Epidermal melanocyte (primary cell): ENCODE measurements around the gene AP3B1.
A peak's percentile ranks its signal among the peaks of the same experiment; 100 is the strongest.

ENCODE experiments used
- DNase-seq: peaks from one replicate; pipeline ENCODE4 v3.0.0; 2011; ENCODE audit warnings: low spot score; ENCODE audit not compliant: insufficient read length

Gene AP3B1, protein sequence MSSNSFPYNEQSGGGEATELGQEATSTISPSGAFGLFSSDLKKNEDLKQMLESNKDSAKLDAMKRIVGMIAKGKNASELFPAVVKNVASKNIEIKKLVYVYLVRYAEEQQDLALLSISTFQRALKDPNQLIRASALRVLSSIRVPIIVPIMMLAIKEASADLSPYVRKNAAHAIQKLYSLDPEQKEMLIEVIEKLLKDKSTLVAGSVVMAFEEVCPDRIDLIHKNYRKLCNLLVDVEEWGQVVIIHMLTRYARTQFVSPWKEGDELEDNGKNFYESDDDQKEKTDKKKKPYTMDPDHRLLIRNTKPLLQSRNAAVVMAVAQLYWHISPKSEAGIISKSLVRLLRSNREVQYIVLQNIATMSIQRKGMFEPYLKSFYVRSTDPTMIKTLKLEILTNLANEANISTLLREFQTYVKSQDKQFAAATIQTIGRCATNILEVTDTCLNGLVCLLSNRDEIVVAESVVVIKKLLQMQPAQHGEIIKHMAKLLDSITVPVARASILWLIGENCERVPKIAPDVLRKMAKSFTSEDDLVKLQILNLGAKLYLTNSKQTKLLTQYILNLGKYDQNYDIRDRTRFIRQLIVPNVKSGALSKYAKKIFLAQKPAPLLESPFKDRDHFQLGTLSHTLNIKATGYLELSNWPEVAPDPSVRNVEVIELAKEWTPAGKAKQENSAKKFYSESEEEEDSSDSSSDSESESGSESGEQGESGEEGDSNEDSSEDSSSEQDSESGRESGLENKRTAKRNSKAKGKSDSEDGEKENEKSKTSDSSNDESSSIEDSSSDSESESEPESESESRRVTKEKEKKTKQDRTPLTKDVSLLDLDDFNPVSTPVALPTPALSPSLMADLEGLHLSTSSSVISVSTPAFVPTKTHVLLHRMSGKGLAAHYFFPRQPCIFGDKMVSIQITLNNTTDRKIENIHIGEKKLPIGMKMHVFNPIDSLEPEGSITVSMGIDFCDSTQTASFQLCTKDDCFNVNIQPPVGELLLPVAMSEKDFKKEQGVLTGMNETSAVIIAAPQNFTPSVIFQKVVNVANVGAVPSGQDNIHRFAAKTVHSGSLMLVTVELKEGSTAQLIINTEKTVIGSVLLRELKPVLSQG

GRCh38 chr5:78294248-78295034, at the start of gene AP3B1:
Gene AP3B1, minus strand, starts transcription at chr5:78294698. Its CDS starts 119 bp downstream, at chr5:78294579.
- DNase-seq, result peak; percentile 91

DNA sequence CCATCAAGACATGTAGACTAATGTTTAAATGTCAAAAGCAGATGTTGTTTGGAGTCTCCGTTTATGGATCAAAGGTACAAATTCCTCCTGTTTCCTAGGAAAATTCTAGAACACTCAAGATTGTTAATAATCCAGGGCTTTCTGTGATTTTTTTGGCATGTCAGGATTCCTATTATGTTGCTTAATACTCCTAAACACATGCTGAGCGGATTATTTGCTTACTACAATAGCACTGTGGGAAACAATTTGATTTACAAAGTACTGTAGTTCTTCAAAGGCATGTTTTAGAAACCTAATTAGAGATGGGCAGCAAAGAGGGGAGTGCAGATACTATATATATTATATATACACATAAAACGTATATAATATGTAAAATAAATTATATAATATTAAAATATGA, 46.9 kb upstream of the AP3B1 start:
- DNase-seq, result no peak

DNA sequence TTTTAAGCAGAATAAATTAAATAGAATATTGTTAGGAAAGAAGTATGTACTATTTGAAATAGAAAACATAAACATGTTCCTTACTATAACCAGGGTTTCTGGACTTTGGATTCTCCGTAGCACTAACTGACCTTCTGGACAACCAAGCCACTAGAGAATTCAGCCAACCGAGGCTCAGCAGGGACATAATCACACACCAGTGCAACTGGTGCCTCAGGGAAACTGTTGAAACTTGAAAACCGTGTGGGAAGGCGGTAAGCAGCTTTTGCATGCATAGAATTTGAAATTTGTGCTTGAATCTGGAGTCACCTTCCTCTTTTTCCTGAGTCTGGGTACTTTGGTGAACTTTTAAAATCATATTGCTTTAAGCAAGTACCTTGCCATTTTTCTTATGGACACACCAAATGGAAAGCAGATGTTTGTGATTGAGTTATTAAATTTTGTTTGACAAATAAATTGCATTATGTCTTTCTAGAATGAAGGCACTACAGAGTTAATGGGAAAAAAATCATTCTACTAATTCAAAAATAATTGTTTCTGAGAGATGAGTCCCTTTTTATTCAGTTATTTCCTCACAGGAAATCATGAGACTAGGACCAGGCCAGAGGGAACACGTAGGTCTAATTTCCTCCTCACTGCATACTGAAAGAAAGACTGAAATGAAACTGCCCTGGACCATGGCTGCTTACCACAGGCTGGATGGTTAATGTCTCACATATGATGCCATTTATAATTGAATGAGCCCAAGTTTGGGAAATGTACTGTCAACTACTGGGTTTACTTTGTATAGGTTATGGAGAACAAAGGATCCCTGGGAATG, 45.3 kb upstream of the AP3B1 start:
- no peak for DNase-seq

DNA sequence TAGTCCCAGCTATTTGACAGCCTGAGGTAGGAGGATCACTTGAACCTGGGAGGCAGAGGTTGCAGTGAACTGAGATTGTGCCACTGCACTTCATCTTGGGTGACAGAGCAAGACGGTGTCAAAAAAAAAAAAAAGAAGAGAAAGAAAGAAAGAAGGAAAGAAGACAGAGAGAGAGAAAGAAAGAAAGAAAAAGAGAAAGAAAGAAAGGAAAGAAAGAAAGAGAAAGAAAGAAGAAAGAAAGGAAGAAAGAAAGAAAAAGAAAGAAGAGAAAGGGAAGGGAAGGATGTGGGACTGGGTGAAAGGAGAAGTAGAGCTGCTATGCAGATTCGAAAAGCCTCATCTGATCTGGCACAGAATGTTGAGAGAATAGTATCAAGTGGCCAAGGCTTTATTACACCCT, 42.2 kb upstream of the AP3B1 start:
- DNase-seq, result no peak

DNA sequence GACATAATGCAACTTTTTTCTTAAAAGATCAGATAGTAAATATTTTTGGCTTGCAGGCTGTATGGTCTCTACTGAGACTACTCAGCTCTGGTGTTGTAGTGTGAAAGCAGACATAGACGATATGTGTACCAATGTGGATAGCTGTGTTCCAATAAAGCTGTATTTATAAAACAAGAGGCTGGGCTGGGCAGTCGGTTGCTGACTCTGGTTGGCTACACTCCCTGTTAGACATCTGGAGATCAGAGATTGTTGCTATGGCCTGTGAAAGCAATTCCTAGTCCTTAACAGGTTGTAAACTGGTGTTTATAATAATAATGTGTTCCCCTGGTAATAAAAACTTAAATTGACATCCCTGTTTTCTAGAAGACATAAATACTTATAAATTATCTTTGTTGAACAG, 41.5 kb upstream of the AP3B1 start:
- DNase-seq, result no peak

DNA sequence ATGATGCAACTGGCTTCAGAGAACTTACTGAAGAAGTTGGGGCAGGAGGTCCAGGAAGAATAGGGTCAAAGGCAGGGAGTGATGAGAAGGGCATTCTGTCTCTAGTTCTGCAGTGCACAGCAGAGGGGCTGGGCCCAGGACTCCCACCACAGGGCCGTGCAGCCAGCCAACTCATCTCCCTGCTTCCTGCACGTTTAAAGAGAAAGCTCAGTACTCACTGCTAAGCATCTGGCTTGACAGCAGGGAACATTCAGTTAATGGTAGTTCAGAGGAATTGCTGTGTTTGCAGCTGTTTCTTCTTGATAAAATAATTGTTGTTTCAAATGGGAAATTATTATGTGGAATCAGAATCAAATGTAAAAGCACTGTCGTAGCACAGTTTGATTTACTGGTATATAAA, 40.3 kb upstream of the AP3B1 start:
- DNase-seq, result no peak

DNA sequence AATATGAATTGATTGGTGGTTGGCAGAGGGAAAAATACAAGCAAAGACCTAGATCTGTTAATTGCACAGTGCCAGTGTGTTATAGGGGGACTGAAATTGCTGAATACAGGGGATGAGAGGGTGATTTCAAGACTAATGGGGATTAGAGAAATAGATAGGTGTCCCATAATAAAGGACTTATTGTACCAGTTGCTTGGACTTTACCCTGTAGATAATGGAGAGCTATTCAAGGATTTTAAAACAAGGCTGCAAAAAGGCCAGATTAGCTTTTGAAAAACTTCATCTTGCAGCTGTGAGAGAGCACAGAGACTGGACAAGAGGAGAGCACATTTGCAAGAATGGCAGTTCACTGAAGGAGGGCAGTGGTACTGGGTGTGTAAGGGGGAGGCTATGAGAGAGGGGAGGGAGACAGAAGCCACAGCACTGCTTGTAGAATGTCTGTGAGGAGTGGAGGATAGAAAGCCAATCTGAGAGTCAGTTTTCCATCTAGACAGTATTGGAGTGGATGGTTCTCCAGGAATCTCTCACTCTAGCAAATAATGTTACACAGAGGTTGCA, 37.1 kb upstream of the AP3B1 start:
- DNase-seq, result no peak

DNA sequence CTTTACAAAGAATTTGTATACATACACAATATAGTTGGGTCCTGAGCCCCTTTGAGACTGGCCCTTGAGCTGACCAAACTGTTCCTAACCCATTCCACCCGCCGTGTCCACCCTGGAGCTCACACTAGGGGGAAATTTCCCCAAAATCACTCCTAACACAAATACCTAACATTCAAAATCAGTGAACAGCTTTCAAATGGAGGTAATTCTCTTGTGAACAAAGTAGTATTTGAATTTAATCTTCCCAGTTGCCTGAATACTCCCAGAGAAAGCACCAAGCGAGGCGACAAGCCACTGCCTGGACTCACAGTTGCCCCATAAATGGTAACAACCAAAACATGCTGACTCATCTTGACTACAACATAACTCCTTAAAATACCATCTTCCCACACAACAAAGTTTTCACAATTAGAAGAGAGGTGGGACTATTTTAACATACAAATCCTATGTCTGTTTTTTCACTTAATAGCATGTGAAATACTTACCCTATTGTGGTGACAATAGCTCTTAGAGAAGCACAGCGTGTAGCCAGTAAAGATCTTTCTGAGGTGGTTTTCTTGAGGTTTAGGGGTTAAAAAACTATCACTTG, 34.2 kb upstream of the AP3B1 start:
- DNase-seq, result no peak

DNA sequence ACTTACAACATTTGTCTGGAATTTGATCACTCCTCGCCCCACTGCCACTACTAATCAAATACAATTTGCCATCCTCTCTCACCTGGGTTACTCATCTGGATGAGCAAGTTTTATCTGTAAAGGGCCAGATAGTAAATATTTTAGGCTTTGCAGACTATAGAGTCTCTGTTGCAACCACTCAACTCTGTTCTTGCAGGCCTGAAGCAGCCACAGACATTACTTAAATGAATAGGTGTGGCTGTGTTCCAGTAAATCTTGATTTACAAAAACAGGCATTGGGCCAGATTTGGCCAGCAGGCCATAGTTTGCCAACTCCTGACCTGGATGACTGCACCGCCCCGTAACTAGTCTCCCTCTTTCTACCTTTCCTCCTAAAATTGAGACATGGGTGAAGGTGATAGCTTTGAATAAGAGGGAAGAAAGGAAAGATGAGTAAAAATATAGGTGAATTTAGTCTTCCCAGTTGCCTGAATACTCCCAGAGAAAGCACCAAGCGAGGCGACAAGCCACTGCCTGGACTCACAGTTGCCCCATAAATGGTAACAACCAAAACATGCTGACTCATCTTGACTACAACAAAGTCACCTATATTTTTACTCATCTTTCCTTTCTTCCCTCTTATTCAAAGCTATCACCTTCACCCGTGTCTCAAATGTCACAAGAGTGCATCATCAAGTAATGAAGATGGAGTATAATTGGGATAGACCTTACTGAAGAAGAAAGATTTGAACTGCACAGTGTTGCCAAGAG, 33.4 kb upstream of the AP3B1 start:
- DNase-seq, result no peak

DNA sequence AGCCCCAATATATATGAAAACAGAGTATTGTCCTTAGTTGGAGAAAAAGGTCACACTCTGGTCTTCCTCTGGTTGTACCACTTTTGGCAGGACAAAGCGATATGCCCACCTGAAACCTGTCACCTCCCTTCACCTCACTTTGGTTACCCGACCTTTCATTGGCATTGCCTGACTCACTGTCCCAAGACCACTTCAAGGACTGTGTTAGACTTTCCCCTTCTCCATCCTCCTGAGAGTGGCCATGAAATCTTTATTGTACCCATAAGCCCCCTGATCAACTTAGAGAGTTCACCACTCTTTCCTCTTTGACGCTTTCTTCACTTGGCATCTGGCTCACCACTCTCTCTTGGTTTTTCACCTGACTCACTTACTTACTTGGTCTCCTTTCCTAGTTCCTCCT, 32.4 kb upstream of the AP3B1 start:
- DNase-seq, result no peak

DNA sequence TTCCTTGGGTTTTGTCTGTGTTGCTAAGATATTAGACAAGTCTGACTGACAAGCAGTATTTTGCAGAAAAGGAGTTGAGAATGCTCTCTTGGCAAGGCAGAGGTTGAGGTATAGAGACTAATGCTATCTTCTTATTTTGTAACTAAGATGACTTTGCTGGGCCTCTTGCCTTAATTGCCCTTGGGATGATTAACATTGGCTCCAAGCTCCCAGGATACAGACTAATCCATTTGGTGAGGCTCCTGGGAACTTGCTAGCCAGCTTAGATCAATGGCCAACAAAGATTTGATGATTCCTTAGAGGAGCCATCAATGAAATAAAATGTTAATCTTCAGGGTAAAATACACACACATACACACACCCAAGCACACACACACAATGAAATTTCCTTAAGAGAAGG, 28.7 kb upstream of the AP3B1 start:
- no peak for DNase-seq

DNA sequence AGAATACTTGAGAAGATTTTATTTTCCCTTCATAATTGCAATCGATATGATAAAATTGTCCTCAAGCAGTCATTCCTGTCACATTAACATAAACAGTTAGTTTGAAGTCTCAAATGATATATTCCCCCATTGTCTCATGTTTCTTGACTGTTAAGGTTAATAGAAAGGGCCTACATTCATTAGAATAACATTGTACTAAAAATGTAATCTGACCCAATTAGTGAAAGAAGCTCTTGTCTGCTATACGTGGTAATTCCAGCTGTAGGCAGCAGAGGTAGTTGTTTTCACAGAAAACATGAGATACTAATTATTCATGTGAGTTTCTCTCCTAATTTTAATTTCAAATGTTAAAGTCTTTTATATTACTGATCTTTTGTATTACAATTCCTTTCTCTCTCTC, 25.9 kb upstream of the AP3B1 start:
- DNase-seq, result peak; percentile 25

DNA sequence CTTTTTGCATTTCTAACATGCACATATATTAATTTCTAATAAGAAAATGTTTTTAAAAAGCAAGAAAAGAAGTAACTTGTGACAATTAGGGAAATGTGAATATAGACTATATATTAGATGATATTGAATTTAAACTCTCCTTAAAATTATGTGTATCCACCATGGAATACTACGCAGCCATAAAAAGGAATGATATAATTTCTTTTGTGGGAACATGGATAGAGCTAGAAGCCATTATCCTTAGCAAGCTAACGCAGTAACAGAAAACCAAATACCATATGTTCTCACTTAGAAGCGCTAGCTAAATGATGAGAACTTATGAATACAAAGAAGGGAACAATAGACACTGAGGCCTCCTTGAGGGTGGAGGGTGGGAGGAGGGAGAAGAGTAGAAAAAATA, 23.8 kb upstream of the AP3B1 start:
- DNase-seq, result no peak

GRCh38 chr5:78317515-78317914, 23.0 kb upstream of the AP3B1 start:
- no peak for DNase-seq

DNA sequence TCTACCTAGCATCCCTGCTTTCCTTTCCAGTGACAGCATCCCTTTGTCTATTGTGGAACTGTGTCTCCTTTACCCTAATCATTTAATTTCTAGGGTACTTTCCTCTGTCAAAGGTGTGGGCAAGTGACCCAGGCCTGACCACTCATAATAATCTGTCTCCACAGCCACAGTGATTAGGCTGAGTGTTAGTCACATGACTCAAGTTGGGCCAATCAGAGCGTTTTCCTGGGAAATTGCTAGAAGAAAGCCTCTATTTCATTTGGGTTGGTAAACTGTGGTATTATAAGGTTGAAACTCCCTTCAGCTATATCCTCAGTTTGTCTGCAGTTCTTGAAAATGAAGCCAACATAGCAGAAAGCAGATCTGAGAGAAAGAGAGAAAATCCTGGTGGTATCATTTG, 14.2 kb upstream of the AP3B1 start:
- no peak for DNase-seq

DNA sequence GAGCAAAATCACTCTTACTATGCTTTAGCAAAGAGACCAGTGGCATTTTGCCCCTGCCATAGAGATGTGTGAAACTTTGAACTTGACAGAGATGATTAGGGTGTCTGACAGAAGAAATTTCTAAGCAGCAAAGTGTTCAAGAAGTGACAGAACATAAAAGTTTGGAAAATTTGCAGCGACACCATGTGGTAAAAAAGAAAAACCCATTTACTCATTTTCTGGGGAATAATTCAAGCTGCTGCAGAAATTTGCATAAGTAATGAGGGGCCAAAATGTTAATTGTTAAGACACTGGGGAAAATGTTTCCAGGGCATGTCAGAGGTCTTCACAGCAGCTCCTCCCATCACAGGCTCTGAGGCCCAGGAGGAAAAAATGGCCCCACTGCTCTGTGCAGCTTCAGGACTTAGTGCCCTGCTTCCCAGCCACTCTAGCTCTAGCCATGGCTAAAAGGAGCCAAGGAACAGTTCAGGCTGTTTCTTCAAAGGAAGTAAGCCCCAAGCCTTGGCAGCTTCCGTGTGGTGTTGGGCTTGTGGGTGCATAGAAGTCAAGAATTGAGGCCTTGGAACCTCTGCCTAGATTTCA, 6.1 kb upstream of the AP3B1 start:
- no peak for DNase-seq

DNA sequence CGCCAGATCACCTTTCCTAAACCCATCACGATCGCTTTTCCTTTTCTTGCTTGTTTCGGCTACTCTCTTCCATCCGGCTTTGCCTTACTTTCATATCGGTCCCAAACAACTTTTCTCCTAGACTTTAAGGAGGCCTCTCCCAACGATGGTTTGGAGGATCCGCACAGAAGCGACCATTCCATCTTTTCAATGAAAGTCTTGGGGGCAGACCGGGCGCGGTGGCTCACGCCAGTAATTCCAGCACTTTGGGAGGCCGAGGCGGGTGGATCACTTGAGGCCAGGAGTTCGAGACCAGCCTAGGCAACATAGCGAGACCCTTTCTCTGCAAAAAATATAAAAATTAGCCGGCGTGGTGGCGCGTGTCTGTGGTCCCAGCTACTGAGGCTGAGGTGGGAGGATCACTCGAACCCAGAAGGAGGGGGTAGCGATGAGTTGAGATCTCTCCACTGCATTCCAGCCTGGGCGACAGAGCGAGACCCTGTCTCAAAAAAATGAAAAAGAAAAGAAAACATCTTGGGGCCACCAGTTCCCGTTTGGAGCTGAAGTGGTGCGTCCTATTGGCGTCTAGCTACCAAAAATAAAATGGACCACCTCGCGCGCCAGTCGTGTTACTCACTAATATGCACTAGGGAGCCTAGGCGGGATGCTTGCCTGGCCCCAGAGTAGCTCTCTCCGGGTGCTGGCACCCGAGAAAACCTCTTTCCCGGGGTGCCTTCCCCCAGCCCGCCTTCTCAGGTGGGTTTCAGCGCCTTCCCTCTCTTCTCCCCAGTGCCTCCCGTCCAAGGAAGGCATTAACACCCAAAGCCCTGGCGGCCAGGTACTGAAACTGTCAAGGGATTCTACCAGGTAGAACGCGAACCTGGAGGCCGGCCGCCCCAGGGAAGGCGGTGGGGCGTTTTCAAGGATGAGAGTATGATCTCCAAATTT, 800 bp upstream of the AP3B1 start:
- no peak for DNase-seq

DNA sequence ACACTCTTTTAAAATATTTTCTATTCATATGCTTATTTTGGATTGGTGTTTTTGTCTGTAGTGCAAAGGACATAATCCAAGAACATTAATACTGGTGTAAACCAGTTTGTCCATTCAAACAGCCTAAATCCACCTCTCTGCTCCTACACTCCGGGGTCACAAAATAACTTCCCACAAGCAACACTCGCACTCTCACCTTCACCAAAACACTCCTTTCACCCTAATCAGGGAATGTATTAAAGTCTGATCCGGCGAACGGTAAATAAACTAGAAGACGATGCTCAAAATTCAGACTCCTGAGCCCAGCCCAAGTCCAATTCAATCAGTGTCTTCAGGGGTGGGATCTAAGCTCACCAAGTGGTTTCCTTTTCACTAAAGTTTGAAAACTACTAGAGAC, 649 bp downstream of the AP3B1 start:
- DNase-seq, result no peak
